ENCODE measurements around the gene INSRR.

GRCh38 chr1:156876281-156876680 is 17.4 kb upstream of the INSRR start:
- TF ChIP-seq CTCF (IDR thresholded peaks at IDR 0.05) (no peak), POLR2A (IDR thresholded peaks at IDR 0.05) (no peak)
